HG03558 (cell line): ENCODE data around the gene PRAMEF13.
"Not testable (repeated sequence)": the region's sequence is repeated elsewhere in the genome, so short reads cannot be mapped to it uniquely, and the experiment has no call there.

Experiments
- ATAC-seq: cut with Tn5 transposase; IDR thresholded peaks from one replicate; pipeline ENCODE4 v1.9.1; 2021; ENCODE audit warnings: moderate number of reproducible peaks; ENCODE audit not compliant: unreplicated experiment; ENCODE audit errors: extremely low read depth

Gene PRAMEF13

DNA sequence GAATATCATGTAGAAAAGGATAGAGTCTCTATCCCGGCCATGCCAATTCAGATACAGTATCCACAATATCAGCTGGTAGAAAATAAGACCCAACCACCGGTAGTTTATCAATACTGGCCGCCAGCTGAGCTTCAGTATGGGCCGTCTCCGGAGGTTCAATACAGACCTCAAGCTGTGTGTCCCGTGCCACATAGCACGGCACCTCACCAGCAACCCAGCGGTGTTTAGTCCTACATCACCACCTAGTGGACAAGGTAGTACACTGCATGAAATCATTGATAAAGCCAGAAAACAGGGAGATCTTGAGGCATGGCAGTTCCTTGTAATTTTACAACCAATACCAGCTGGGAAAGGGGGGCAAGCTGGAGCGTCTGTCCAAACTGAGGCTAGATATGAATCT is 7.5 kb upstream of the PRAMEF13 start:
- ATAC-seq: not testable (repeated sequence)

DNA sequence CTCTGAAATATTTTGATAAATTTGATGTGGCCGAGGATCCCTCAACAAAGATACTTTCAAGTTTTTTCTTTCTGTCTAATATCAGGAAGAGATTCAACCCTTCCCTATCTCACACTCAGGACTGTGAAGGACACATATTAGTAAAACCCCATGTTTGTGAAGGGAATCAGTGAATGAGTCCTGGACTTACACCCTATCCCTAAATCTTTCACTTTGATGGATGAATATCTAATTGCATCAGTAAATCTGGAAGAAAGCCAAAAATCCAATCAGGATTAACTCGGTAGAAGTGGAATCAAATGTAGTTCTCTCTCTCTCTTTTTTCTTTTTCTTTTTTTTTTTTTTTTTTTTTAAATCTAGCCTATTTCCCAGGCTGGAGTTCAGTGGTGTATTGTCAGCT is 29.7 kb downstream of the PRAMEF13 start, which contains the start of gene PRAMEF9:
PRAMEF9 (plus strand) TSS at position 301 of the 400 bp plus-strand sequence. CDS start 3,433 bp downstream, outside the sequence.
- not testable (repeated sequence) for ATAC-seq

DNA sequence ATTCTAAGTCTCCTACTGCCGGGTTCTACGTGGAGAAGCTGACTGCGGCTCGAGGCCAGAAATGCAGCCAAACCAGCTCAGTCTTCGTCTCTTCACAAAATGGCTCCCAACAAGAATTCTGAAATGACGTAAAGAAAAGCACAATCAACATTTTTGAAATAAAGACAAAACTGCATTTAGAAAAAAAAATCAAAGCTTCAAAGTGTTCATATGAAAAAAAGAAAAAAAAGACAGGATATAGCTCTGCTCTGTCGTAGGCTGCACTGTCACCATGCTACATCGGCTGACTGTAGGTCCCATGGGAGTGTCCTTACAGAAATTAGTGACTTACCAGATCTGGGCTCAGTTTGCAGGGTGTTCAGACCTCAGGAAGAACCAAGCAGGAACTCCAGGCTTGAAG is 35.7 kb downstream of the PRAMEF13 start, which contains the start of gene HNRNPCL4:
HNRNPCL4 (minus strand) TSS at position 101 of the 400 bp plus-strand sequence. CDS start 164 bp downstream, outside the sequence.
- not testable (repeated sequence) for ATAC-seq

DNA sequence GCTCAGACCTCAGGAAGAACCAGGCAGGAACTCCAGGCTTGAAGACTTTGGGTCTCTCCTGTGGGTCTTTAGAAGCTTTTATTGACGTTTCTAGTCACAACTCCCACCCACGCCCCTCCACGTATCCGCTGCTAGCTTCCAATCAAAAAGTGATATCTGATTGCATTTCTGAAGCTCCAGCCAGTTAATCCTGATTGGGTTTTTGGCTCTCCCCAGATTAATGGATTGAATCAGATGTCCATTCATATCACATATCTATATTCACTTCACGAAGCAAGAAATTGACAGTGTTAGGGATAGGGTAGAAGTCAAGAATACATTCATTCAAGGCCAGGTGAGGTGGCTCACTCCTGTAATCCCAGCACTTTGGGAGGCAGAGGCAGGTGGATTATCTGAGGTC is 45.3 kb downstream of the PRAMEF13 start, which contains the start of gene PRAMEF26:
PRAMEF26 (minus strand) TSS at position 101 of the 400 bp plus-strand sequence. CDS start 2,914 bp downstream, outside the sequence.
- ATAC-seq: not testable (repeated sequence)
